Hepatocyte (in vitro differentiated cells): ENCODE measurements around the gene SYT15B.
"Not testable (repeated sequence)": the region's sequence is repeated elsewhere in the genome, so short reads cannot be mapped to it uniquely, and the experiment has no call there.

ENCODE experiments used
- CTCF ChIP-seq: fragments of 200-600 bp; sonication (generic); IDR thresholded peaks from 2 replicates; pipeline ENCODE4 v1.5.1; 2016; ENCODE audit warnings: antibody characterized with exemption, mild to moderate bottlenecking; ENCODE audit not compliant: poor library complexity
- EZH2 ChIP-seq: fragments of 200-600 bp; sonication (generic); IDR thresholded peaks from 2 replicates; pipeline ENCODE4 v1.6.1; 2016; ENCODE audit warnings: antibody characterized with exemption, mild to moderate bottlenecking, borderline replicate concordance
- EZH2phosphoT487 ChIP-seq: fragments of 200-600 bp; sonication (generic); IDR thresholded peaks from one replicate; pipeline ENCODE4 v1.6.1; 2018; ENCODE audit warnings: antibody characterized with exemption, mild to moderate bottlenecking, low read depth, moderate library complexity; ENCODE audit not compliant: unreplicated experiment, severe bottlenecking

- TF ChIP-seq CTCF, EZH2, EZH2phosphoT487: not testable (repeated sequence)
Measured at GRCh38 chr10:47763554-47764175, at the start of gene SYT15B.
